ENCODE measurements around the gene CCSER2. TPM values are rescaled to one million over a fixed set of nuclear protein-coding genes. Genes with fewer than 3 reads are reported as not detected.

Gene CCSER2
- total RNA-seq, 6 experiments from 2014 or later: 18.2 to 28.8 (median 25.9) TPM

GRCh38 chr10:84452003-84452402 is 123.6 kb downstream of the CCSER2 start:
- DNase-seq (no peak), ATAC-seq (no peak)
- no peak overlapping the region for H3K27ac ChIP-seq
- no peak overlapping the region for H3K4me3 ChIP-seq
- H3K4me1 ChIP-seq: no peaks in the 10 kb centered on the region
- H3K9me3 ChIP-seq: no peaks in the 10 kb centered on the region
- intact Hi-C loops (cut with DNase I): no loop called here
- no peak for TF ChIP-seq CTCF (IDR thresholded peaks at IDR 0.05)
- TF ChIP-seq POLR2A (IDR thresholded peaks at IDR 0.05): no peak
- 8% methylated on average over 1 of the region's 1 CpG for WGBS (ENCODE audit: insufficient coverage, low coverage, low lambda C conversion rate, missing lambda C conversion rate)
- H3K27me3 ChIP-seq: no peaks in the 10 kb centered on the region
- no peaks in the 10 kb centered on the region for H3K36me3 ChIP-seq

GRCh38 chr10:84453303-84453702 is 124.9 kb downstream of the CCSER2 start:
- intact Hi-C loops (cut with DNase I): no loop called here
- Histone ChIP-seq H3K4me3 (no peak overlapping the region), H3K36me3 (no peaks in the 10 kb centered on the region), H3K4me1 (no peaks in the 10 kb centered on the region), H3K27me3 (no peaks in the 10 kb centered on the region), H3K27ac (no peak overlapping the region), H3K9me3 (no peaks in the 10 kb centered on the region)
- TF ChIP-seq CTCF (IDR thresholded peaks at IDR 0.05) (no peak), POLR2A (IDR thresholded peaks at IDR 0.05) (no peak)
- ATAC-seq (no peak), DNase-seq (no peak)
- 96% methylated on average over 6 of the region's 6 CpGs for WGBS (ENCODE audit: insufficient coverage, low coverage, low lambda C conversion rate, missing lambda C conversion rate)

- Histone ChIP-seq H3K36me3 (no peaks in the 10 kb centered on the region), H3K27me3 (no peaks in the 10 kb centered on the region), H3K4me1 (no peaks in the 10 kb centered on the region), H3K4me3 (no peak overlapping the region), H3K9me3 (peaks cover 0 to 3% (median 0%) of the 10 kb centered on the region in 4 donors), H3K27ac (no peak overlapping the region)
- intact Hi-C loops (cut with DNase I): no loop called here
- TF ChIP-seq CTCF (IDR thresholded peaks at IDR 0.05) (no peak), POLR2A (IDR thresholded peaks at IDR 0.05) (no peak)
- 79% methylated on average over 2 of the region's 2 CpGs for WGBS (ENCODE audit: insufficient coverage, low coverage, low lambda C conversion rate, missing lambda C conversion rate)
- DNase-seq: no peak
- ATAC-seq: no peak
Observed at GRCh38 chr10:84456126-84456525, 127.7 kb downstream of the CCSER2 start.

- intact Hi-C loops (cut with DNase I): no loop called here
- Histone ChIP-seq H3K4me1 (no peaks in the 10 kb centered on the region), H3K27ac (no peak overlapping the region), H3K27me3 (no peaks in the 10 kb centered on the region), H3K36me3 (peaks cover 0 to 4% (median 0%) of the 10 kb centered on the region in 4 donors), H3K4me3 (no peak overlapping the region), H3K9me3 (peaks cover 0 to 3% (median 0%) of the 10 kb centered on the region in 4 donors)
- ATAC-seq (no peak), DNase-seq (no peak)
- TF ChIP-seq CTCF (IDR thresholded peaks at IDR 0.05): no peak
- no peak for TF ChIP-seq POLR2A (IDR thresholded peaks at IDR 0.05)
Observed at GRCh38 chr10:84460520-84460919, 132.1 kb downstream of the CCSER2 start.

- Histone ChIP-seq H3K27me3 (no peaks in the 10 kb centered on the region), H3K4me1 (peaks cover 0 to 10% (median 0%) of the 10 kb centered on the region in 4 donors), H3K27ac (no peak overlapping the region), H3K9me3 (no peaks in the 10 kb centered on the region), H3K4me3 (no peak overlapping the region), H3K36me3 (peaks cover 0 to 3% (median 0%) of the 10 kb centered on the region in 4 donors)
- TF ChIP-seq POLR2A (IDR thresholded peaks at IDR 0.05): no peak
- ATAC-seq (peak; percentile 56 to 87 (median 73)), DNase-seq (no peak)
- intact Hi-C loops (cut with DNase I): no loop called here
- 43% methylated on average over 1 of the region's 1 CpG for WGBS (ENCODE audit: insufficient coverage, low coverage, low lambda C conversion rate, missing lambda C conversion rate)
Observed at GRCh38 chr10:84469470-84469869, 141.1 kb downstream of the CCSER2 start.

All from right lobe of liver (tissue), 6 donors.